GM12878 (cell line): Measurements from ENCODE around the gene EHF. TPM values are rescaled to one million over a fixed set of nuclear protein-coding genes. Genes with fewer than 3 reads are reported as not detected.

Experiments
- ATAC-seq: fragments of 200-7000 bp; cut with Tn5 transposase; 3 replicates; pipeline ENCODE4 v1.9.1; 2020; ENCODE audit warnings: mild to moderate bottlenecking, moderate library complexity
- BruUV-seq: library from RNA; stranded (reverse); fragments of 400-500 nt; replicated peaks from 2 replicates; lab custom pipeline; 2021; lab: Mats Ljungman, UMichigan
- CTCF ChIA-PET: fragments of 300-600 bp; sonication (Branson Sonifier 250); formaldehyde crosslinking; extraction: SDS; loops from one replicate; lab custom pipeline; 2021; ENCODE audit warnings: inconsistent platforms; lab: Yijun Ruan, JAX
- POLR2A ChIA-PET: fragments of 350-600 bp; formaldehyde crosslinking; extraction: SDS; loops from one replicate; lab custom pipeline; 2021; ENCODE audit warnings: inconsistent platforms; lab: Charles Lee
- RAD21 ChIA-PET: fragments of 300-600 bp; sonication (Branson Sonifier 250); formaldehyde crosslinking; loops from one replicate; lab custom pipeline; 2023; ENCODE audit warnings: antibody characterized with exemption; ENCODE audit not compliant: unreplicated experiment; lab: Charles Lee
- SMC1A ChIA-PET: fragments of 300-600 bp; sonication (Branson Sonifier 250); formaldehyde crosslinking; loops from one replicate; lab custom pipeline; 2023; ENCODE audit not compliant: unreplicated experiment, uncharacterized antibody; lab: Charles Lee
- DNase-seq: peaks from one replicate; pipeline ENCODE4 v3.0.0-alpha.2; 2011; ENCODE audit warnings: low read depth, low spot score
- FAIRE-seq: peaks from 3 replicates; lab custom pipeline; 2011; peaks lifted over from hg19 to GRCh38; lab: Jason Lieb, UNC
- H2AFZ ChIP-seq: 2 replicates; pipeline ENCODE4 v1.6.0; 2011; ENCODE audit warnings: low read depth, low read length, control low read depth; ENCODE audit not compliant: control insufficient read depth
- H3K27ac ChIP-seq: 2 replicates; pipeline ENCODE4 v1.5.1; 2011; ENCODE audit warnings: control low read depth; ENCODE audit not compliant: control insufficient read depth, insufficient read depth
- H3K27me3 ChIP-seq, 2 experiments: replicated peaks in 1 of 2; 2 replicates each; pipeline versions ENCODE4 v1.6.0 to v1.6.1; 2011; ENCODE audit warnings: low read length in 1 of 2; ENCODE audit not compliant: control insufficient read depth in 2 of 2, insufficient read depth in 2 of 2
- H3K36me3 ChIP-seq, 2 experiments: 2 replicates each; pipeline ENCODE4 v1.5.1; 2011; ENCODE audit warnings: low read length in 1 of 2; ENCODE audit not compliant: control insufficient read depth in 2 of 2, insufficient read depth in 2 of 2
- H3K4me1 ChIP-seq: 2 replicates; pipeline ENCODE4 v1.6.1; 2011; ENCODE audit warnings: mild to moderate bottlenecking, low read length, moderate library complexity, mixed read lengths; ENCODE audit not compliant: control insufficient read depth, insufficient read depth
- H3K4me2 ChIP-seq: 2 replicates; pipeline ENCODE4 v1.6.0; 2011; ENCODE audit warnings: control low read depth; ENCODE audit not compliant: control insufficient read depth, insufficient read depth
- H3K4me3 ChIP-seq: fragments of 200-600 bp; sonication (generic); 2 replicates; pipeline ENCODE4 v1.5.1; 2016
- H3K79me2 ChIP-seq: 2 replicates; pipeline ENCODE4 v1.6.0; 2011; ENCODE audit warnings: low read length; ENCODE audit not compliant: control insufficient read depth, insufficient read depth
- H3K9ac ChIP-seq: 2 replicates; pipeline ENCODE4 v1.8.0; 2011; ENCODE audit warnings: low read length, control low read depth, mixed read lengths; ENCODE audit not compliant: control insufficient read depth, insufficient read depth
- H3K9me3 ChIP-seq: replicated peaks from 3 replicates; pipeline ENCODE4 v1.5.1; 2011; ENCODE audit warnings: mild to moderate bottlenecking, low read length; ENCODE audit not compliant: control insufficient read depth, insufficient read depth
- H4K20me1 ChIP-seq: 2 replicates; pipeline ENCODE4 v1.6.0; 2011; ENCODE audit not compliant: control insufficient read depth, insufficient read depth
- BACH1 ChIP-seq: fragments of 450-650 bp; IDR thresholded peaks from 2 replicates; pipeline ENCODE4 v1.6.1; 2017; ENCODE audit warnings: mild to moderate bottlenecking, borderline replicate concordance
- ELK1 ChIP-seq: IDR thresholded peaks from 2 replicates; pipeline ENCODE4 v1.6.1; 2012; ENCODE audit warnings: low read depth, low read length, improper control_type of control experiment
- MTA3 ChIP-seq: IDR thresholded peaks from 2 replicates; pipeline ENCODE4 v1.6.1; 2012; ENCODE audit warnings: low read length, inconsistent platforms, borderline replicate concordance
- NR2F1 ChIP-seq: fragments of 450-650 bp; conservative IDR thresholded peaks from 2 replicates; pipeline ENCODE4 v1.6.1; 2017; ENCODE audit warnings: mild to moderate bottlenecking
- POLR2AphosphoS2 ChIP-seq: IDR thresholded peaks from 2 replicates; pipeline ENCODE4 v1.6.1; 2011; ENCODE audit warnings: low read depth, mild to moderate bottlenecking, low read length, improper control_type of control experiment, moderate library complexity
- RFX5 ChIP-seq: IDR thresholded peaks from 2 replicates; pipeline ENCODE4 v1.6.1; 2011; ENCODE audit warnings: low read depth, low read length, improper control_type of control experiment
- SP1 ChIP-seq: IDR thresholded peaks from one replicate; pipeline ENCODE4 v1.6.1; 2011; ENCODE audit warnings: low read depth, low read length
- ZBTB33 ChIP-seq: fragments of 450-650 bp; IDR thresholded peaks from 2 replicates; pipeline ENCODE4 v1.6.1; 2017; ENCODE audit warnings: mild to moderate bottlenecking
- ZNF622 ChIP-seq: fragments of 450-650 bp; IDR thresholded peaks from 2 replicates; pipeline ENCODE4 v1.6.1; 2017; ENCODE audit warnings: mild to moderate bottlenecking, inconsistent platforms
- WGBS: methylation state at CpG from one replicate; pipeline ENCODE4 v1.1.6; 2016; ENCODE audit warnings: low lambda C conversion rate; ENCODE audit not compliant: insufficient replicate concordance, insufficient coverage; ENCODE audit errors: missing lambda C conversion rate; 5-methylcytosine and 5-hydroxymethylcytosine counted together
- in situ Hi-C: fragments of 300-500 bp; cut with MboI; formaldehyde crosslinking; loops from 9 replicates; pipeline ENCODE4 v1.14.3; 2018; ENCODE audit warnings: mixed read lengths
- intact Hi-C: fragments of 100-400 bp; cut with micrococcal nuclease; formaldehyde crosslinking; loops from one replicate; pipeline ENCODE4 v1.14.2; 2022; ENCODE audit not compliant: unreplicated experiment
- polyA plus RNA-seq, 11 experiments: library from polyadenylated mRNA; depleted of rRNA in 4 of 11; unstranded in 6 of 11; stranded (reverse) in 5 of 11; fragments of >200 nt; fragmentation: Nextera tagmentation in 4 of 11; fragmentation: Illumina TruSeq in 1 of 11; extraction: Ambion mirVana in 4 of 11; extraction: Trizol in 1 of 11; gene quantifications; 1 replicate in 1 of 11; 2 replicates in 10 of 11; pipeline versions ENCODE4 v1.2.1 to v1.2.3, GENCODE V29; 2011 to 2016; ENCODE audit warnings: inconsistent platforms in 2 of 11, missing spikeins in 2 of 11, low read depth in 1 of 11
- total RNA-seq, 4 experiments: library from RNA; depleted of rRNA in 3 of 4; stranded (reverse); fragments of >200 nt in 3 of 4; fragmentation: Illumina TruSeq in 1 of 4; extraction: Trizol in 1 of 4; gene quantifications; 2 replicates each; pipeline versions ENCODE4 v1.2.1 to v1.2.3, GENCODE V29; 2013 to 2021

Gene EHF
- total and polyA plus RNA-seq, 10 of the 15 experiments (the other 5 are each of a cell fraction or from before 2014, with no cell fraction given) = 0.04 to 0.33 (median 0.06) TPM; not detected in 6

- in situ Hi-C loops (no loop called here), intact Hi-C loops (no loop called here)
- Histone ChIP-seq H3K4me3 (no peak overlapping the region), H3K4me1 (peaks cover 3% of the 10 kb centered on the region; the same call in 1 of the 2 replicates), H3K4me2 (no peak overlapping the region), H3K36me3 (no peaks in the 10 kb centered on the region), H4K20me1 (no peaks in the 10 kb centered on the region), H3K9me3 (no peaks in the 10 kb centered on the region; the same call in 2 of the 3 replicates), H2AFZ (no peak overlapping the region), H3K79me2 (no peaks in the 10 kb centered on the region), H3K27ac (no peak overlapping the region), H3K9ac (no peak overlapping the region), H3K27me3 (peaks cover 0 to 6% of the 10 kb centered on the region in 2 experiments; a peak in 2 of 4 replicates)
- FAIRE-seq = no peak
- ATAC-seq = no peak
- ChIA-PET POLR2A (no interaction called here), CTCF (no interaction called here), SMC1A (no interaction called here), RAD21 (no interaction called here)
- WGBS = 63% methylated on average over 8 of the region's 8 CpGs
- no peak for TF ChIP-seq MTA3
- TF ChIP-seq ELK1 = no peak
- no peak for TF ChIP-seq ZNF622
- TF ChIP-seq NR2F1 = no peak
- no peak for TF ChIP-seq RFX5
- TF ChIP-seq ZBTB33 = no peak
- no peak for TF ChIP-seq POLR2AphosphoS2
- no peak for TF ChIP-seq BACH1
- TF ChIP-seq SP1 = no peak
- no TSS peak for BruUV-seq
- DNase-seq = no peak
Observed at GRCh38 chr11:34604911-34605310, 16.0 kb upstream of the EHF start.
